Stimulated activated naive CD4-positive, alpha-beta T cell treated with Interleukin-2 at 50 U/mL for 16 hours (primary cell): ENCODE results near the gene MAN2B2.

Experiments
- DNase-seq: peaks from one replicate; lab custom pipeline; 2025; lab: John Stamatoyannopoulos, UW

Gene MAN2B2

DNA sequence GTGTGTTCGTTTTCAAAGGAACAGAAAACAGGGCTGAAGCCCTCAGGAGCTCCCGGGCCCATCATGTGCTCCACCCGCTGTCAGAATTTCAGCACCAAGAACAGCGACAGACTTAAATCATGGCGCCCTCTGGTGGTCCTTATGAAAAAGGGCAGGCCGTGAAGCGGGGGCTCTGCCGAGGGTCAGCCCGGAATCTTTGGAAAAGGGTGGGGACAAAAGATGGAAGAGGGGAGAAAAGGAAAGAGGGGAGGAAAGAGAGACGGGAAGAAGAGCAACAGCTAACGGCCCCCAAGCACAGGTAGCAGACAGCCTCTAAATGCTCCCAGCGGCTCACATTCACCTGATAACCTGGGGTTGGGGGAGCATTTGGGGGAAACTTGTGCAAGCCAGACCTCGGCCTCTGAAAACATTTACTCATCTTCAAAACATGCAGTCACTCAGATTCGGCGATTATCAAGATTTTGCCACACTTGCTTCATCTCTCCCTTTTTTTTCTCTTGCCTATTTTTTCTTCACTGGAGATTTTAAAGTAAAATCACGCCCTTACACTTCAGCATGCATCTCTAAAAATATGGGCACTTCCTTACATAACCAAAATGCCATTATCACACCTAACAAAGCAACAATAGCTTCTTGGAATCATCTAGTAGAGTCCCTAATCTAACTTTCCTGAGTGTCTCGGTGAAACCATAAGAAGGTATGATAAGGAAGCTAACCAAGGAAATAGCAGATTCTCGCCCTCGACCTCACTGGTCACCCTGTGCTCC, 28.1 kb upstream of the MAN2B2 start:
- peak; percentile 21 for DNase-seq

- no peak for DNase-seq
Observed at GRCh38 chr4:6548201-6548881, 26.6 kb upstream of the MAN2B2 start.

DNA sequence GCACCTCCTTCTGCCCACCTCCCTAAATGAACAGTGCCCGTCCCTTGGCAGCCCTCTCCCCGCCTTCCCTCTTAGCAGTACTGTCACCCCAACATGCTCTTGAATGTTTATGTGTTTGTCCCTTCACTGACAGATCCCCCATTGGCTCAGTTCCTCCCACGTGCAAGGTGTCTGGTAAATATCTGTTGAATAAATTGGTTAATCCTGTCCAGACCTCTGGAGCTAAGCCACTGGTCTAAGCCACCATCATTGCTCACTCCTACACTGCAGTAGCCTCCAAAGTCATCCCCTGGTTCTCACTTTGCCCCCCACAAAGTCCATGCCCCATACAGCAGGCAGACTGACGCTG, 26.1 kb upstream of the MAN2B2 start:
- DNase-seq, result no peak

DNA sequence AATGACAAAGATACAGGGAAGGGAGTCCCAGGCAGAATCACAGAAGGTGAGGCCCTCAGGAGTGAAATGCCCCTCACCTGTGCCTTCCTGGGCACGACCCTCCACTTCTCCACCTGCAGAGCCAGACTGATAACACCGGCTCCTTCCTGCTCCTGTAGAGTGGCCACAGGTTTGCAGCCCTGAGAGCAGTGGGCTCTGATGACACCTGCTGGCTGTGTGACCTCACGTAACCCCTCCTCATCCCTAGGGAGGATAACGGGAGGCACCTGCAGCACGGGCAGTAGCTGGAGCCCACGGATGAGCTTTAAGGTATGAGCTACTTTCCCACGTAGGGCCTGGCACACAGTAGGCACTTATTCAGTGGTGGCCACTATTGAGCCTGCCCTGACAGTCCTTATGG, 25.5 kb upstream of the MAN2B2 start:
- no peak for DNase-seq

DNA sequence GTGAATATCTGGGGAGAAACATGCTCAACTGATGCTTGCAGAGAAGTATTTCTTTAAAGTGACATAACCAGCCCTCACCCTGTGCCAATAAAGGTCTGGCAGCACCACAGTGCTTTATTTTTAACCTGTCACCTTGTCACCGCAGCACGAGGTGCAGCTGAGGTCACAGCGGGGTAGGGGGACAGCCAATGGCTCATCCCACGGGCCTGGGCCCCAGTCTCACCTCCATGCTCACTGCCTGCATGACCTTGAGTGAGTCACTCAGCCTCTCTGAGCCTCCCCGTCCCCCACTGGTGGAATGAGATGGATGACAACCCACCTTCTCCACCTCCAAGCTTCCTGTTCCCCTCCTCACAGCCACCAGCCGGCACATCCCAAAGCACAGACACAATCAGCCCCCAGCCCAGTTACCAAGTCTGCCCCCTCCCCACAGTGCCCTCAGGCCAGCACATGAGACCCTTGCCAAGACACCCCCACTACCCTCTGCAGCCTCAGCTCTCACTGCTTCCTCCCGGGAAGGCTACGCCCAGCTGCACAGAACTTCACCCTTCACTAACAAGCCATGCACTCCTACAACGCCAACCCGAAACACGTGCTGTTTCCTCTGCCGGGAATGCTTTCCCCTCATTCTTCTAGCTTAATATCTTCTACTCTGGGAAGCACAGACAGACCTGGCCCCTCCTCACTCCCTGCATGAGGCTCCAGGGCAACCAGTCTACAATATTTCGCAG, 24.9 kb upstream of the MAN2B2 start:
- DNase-seq, result no peak

DNA sequence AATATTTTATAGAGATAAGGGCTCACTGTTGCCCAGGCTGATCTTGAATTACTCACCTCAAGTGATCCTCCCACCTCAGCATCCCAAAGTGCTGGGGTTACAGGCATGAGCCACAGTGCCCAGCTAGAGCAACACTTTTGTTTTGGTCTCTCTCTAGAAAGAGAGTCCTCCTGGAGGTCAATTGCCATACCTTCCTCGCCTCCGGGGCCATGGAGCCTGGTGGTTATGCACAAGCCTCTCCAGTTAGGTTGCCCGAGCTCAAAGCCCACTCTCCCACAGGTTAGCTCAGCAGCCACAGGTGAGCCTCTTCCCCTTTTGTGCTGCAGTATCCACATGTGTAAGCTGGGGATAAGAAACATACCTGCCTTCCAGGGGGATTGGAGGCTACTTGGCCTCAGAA, 24.2 kb upstream of the MAN2B2 start:
- no peak for DNase-seq

GRCh38 chr4:6551660-6552059, 23.3 kb upstream of the MAN2B2 start:
- no peak for DNase-seq

- no peak for DNase-seq
Observed at GRCh38 chr4:6555519-6555918, 19.5 kb upstream of the MAN2B2 start.

DNA sequence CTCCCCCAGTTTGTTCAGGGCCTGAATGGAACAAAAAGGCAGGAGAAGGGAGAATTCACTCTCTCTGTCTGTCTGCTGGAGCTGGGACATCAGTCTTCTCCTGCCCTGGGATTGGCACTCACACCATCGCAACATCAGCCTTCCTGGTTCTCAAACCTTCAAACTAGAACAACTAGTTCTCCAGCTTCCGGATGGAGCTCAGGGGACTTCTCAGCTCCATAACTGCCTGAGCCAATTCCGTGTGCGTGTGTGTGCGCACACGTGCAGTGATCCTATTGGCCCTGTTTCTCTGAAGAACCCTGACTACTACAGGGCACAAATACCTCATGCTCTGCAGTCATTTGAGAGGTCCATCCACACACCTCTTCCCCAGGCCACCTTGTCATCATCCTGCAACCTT, 18.7 kb upstream of the MAN2B2 start:
- DNase-seq, result no peak

DNA sequence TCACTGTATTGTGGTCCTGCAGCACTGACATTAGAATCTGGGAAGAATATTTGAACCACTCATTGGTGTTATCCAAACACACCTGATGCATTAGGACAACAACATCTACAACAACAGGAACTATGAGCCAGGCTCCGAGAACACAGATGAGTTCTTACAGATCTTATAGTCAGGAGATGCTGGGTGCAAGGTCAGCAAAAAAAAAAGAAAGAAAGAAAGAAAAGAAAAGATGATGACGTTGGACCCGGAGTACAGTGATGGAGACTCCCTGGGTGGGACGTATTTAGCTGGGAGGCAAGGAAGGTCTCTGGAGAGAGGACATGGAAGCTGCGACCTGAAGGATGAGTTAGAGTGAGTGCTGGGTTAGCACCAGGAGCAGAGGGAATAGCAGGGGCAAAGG, 17.8 kb upstream of the MAN2B2 start:
- DNase-seq, result no peak

DNA sequence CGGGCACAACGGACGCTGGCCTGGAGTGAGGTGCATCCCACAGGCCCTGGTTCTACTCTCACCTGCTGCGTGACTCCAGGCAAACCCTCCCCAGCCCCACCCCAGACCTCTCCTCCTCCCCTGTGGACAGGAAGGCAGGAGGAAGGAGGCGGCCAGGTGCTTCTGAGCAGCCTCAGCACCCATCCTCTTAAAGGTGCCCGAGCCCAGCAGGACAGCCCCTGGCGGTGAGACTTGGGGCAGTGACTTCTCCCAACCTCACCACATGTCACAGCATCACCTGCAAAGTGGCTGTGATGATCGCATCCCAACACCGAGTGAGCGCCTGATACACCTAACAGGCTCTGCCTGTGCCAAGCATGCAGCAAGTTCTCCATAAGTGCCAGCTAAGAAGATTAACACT, 17.1 kb upstream of the MAN2B2 start:
- no peak for DNase-seq

GRCh38 chr4:6560416-6561172, 14.4 kb upstream of the MAN2B2 start:
- no peak for DNase-seq

- no peak for DNase-seq
Observed at GRCh38 chr4:6561173-6561516, 13.8 kb upstream of the MAN2B2 start.

GRCh38 chr4:6561706-6562371, 13.2 kb upstream of the MAN2B2 start:
- DNase-seq, result no peak

DNA sequence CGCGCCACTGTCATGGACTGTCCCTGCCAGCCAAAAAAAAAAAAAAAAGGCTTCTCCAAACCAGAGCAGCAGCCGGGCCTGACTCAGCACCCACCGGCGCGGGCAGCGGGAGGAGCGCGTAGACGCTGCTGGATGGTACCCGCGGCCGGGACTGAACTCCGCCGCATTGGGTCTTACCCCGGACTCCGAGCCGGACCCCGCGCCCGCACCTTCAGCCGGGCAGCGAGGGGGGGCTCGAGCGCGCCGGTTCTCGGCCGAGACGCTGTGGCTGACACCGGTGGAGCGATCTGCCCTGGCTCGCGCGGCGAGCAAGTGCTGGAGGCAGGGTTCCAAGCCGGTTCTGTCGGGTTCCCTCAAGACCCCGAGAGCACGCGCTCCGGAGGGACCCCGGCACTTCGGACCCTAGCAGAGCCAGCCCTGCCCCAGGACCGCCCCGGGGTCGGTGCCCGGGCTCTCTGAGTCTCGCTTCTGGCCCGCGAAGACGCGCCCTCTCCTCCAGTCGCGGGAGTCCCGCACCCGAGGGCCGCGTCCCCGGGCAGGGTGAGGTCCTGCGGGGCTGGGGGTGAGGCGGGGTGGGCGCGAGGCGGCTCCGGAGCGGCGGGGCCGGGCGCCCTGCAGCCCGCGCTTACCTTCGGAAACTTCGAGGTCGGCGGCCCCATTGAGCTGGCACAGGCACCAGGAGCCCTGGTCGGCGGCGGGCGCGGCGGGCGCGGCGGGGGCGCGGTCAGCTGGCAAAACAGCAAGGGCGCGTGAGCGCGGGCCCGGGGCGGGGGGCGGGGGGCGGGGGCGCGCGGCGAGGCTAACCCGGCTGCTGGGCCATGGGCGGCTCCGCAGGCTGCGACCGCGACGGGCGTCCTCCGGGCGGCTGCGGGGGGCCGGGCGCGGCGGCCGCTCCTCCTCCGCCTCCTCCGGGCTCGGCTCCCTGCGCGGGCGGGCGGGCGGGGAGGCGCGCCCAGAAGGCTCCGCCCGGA, 11.8 kb upstream of the MAN2B2 start:
- DNase-seq, result no peak

DNA sequence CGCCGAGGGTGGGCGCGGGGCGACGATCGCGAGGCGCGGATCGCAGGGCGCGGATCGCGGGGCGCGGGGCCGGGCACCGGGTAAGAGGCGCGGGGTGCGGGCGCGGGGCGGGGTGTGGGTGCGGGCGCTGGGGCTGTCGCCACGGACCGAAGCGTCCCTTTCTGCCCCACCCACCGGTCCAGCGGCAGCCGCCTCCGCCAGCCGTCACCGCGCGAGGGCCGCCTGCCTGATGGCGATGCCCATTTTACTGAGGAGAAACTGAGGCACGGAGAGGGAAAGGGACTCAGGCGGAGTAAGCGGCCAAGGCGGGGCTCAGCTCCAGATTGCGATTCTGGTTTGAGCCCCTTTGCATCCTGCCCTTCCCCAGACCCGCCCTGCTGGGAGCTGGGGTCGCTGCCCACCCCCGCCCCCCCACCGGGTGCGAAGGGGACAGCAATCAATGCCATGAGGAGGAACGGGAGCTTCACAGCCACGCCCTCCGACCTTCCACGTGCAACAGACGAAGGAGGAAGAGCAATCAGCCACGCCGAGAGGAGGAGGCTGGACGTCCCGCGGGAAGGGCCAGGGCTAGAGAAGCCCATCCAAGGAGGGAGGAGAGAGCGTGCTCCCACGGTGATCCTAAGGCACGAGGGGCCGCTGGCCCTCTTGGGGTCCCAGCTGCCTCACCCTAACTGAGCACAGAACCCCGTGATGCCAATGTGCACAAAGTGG, 10.9 kb upstream of the MAN2B2 start:
- DNase-seq, result no peak

GRCh38 chr4:6565691-6566390, 9.1 kb upstream of the MAN2B2 start:
- DNase-seq, result no peak

- DNase-seq, result no peak
Observed at GRCh38 chr4:6566391-6567190, 8.4 kb upstream of the MAN2B2 start.

DNA sequence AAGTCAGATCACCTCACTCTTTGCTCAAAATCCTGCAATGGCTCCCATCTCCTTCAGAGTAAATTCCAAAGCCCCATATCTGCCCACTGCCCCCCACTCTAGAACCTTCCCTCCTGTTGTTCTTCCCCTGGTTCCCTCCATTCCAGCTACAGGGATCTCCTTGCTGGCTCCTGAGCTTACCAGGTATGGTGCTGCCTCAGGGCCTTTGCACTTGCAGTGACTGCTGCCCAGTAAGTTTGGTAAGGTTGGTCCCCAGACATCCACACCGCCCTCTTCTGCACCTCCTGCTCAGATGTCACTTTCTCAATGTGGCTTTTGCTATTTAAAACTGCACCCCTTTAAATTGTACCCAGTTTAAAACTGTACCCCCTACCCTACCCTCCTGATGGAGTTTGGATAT, 7.8 kb upstream of the MAN2B2 start:
- DNase-seq, result no peak
